ENCODE data around the gene RNF114.

DNA sequence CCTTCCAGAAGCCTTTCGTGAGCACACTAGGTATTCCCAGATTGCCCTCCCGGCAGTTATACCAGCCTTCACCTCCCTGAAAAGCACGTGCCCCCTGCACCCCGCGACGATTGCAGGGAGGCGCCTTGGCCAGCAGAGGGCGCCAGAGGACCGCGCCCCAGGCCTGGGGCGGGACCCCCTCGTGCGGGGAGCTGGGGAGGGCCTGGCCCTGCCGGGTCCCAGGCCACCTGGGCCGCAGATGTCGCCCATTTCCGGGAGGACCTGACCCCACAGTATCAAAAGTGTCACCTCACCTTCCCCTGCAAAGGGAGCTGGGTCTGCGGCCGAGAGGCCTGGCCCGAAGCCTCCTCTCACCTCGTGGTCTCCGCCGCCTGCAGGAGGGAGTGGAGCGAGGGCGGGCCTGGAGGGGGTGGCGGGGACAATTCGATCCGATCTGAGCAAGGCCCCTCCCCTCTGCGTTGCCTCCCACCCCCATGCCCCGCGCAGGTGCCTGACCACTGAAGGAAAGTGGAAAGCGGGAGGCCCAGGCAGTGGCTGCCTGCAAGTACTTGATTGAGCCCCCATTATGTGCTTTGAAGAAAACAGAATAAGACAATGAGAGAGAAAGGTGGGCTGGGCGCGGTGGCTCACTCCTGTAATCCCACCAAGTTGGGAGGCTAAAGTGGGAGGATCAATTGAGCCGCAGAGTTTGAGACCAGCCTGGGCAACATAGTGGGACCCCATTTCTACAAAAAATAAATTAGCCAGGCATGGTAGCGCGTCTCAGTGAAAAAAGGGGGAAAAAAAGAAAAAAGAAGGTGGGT is 43.0 kb downstream of the RNF114 start:
- TF ChIP-seq CTCF (conservative IDR thresholded peaks at IDR 0.05) (peak; percentile 100), ZFX (IDR thresholded peaks at IDR 0.05) (no peak)

Measured in C4-2B (cell line).